ENCODE data around the gene SERPINB3.

Gene SERPINB3

GRCh38 chr18:63617049-63617914 is 44.4 kb downstream of the SERPINB3 start:
- no peak for TF ChIP-seq CTCF (IDR thresholded peaks at IDR 0.05; ENCODE audit: low read depth, low read length)
- Histone ChIP-seq H3K9me3 (no peaks in the 10 kb centered on the region), H3K36me3 (no peaks in the 10 kb centered on the region), H3K27me3 (no peaks in the 10 kb centered on the region), H3K4me3 (ENCODE audit: low read depth, low read length) (no peak overlapping the region), H3K4me1 (no peaks in the 10 kb centered on the region)
- no peak for DNase-seq

GRCh38 chr18:63613420-63613819 is 48.3 kb downstream of the SERPINB3 start:
- Histone ChIP-seq H3K36me3 (no peaks in the 10 kb centered on the region), H3K9me3 (no peaks in the 10 kb centered on the region), H3K27me3 (no peaks in the 10 kb centered on the region), H3K4me3 (ENCODE audit: low read depth, low read length) (no peak overlapping the region), H3K4me1 (no peaks in the 10 kb centered on the region)
- DNase-seq = no peak
- no peak for TF ChIP-seq CTCF (IDR thresholded peaks at IDR 0.05; ENCODE audit: low read depth, low read length)

- no peak for DNase-seq
- no peaks in the 10 kb centered on the region for H3K36me3 ChIP-seq
- H3K9me3 ChIP-seq = no peaks in the 10 kb centered on the region
- TF ChIP-seq CTCF (IDR thresholded peaks at IDR 0.05; ENCODE audit: low read depth, low read length) = no peak
- no peaks in the 10 kb centered on the region for H3K4me1 ChIP-seq
- H3K27me3 ChIP-seq = no peaks in the 10 kb centered on the region
- no peak overlapping the region for H3K4me3 ChIP-seq (ENCODE audit: low read depth, low read length)
These were observed 55.2 kb downstream of the SERPINB3 start for GRCh38 chr18:63606526-63606925.

Data from BE2C (cell line).